PC-9 (cell line): ENCODE results near the gene C7orf25. TPM values are rescaled to one million over a fixed set of nuclear protein-coding genes. Genes with fewer than 3 reads are reported as not detected.

Experiments used
- BruUV-seq: library from RNA; stranded (reverse); fragments of 400-500 nt; replicated peaks from 2 replicates; lab custom pipeline; 2021; lab: Mats Ljungman, UMichigan
- CTCF ChIA-PET: fragments of 300-600 bp; sonication (Branson Sonifier 250); formaldehyde crosslinking; loops from one replicate; lab custom pipeline; 2022; ENCODE audit warnings: antibody characterized with exemption; lab: Charles Lee
- POLR2A ChIA-PET: fragments of 300-600 bp; sonication (Branson Sonifier 250); formaldehyde crosslinking; loops from one replicate; lab custom pipeline; 2022; ENCODE audit warnings: antibody characterized with exemption; ENCODE audit not compliant: unreplicated experiment; lab: Charles Lee
- DNase-seq, 2 experiments: peaks; one replicate each; pipeline versions ENCODE4 v3.0.0 to v3.0.0-alpha.2; 2015 to 2022; ENCODE audit warnings: mixed read lengths in 1 of 2
- H2AFZ ChIP-seq: fragments of 200-600 bp; sonication (generic); 2 replicates; pipeline ENCODE4 v1.8.1; 2017; ENCODE audit warnings: antibody characterized with exemption
- H3F3A ChIP-seq: fragments of 200-600 bp; sonication (generic); 2 replicates; pipeline ENCODE4 v1.8.1; 2017; ENCODE audit warnings: antibody characterized with exemption, mild to moderate bottlenecking, low read depth; ENCODE audit not compliant: insufficient read depth
- H3K27ac ChIP-seq: fragments of 200-600 bp; sonication (generic); 2 replicates; pipeline ENCODE4 v1.6.1; 2016; ENCODE audit warnings: mixed run types
- H3K27me3 ChIP-seq: fragments of 200-600 bp; sonication (generic); 2 replicates; pipeline ENCODE4 v1.6.1; 2016; ENCODE audit warnings: low read depth, mixed run types; ENCODE audit not compliant: insufficient read depth
- H3K36me3 ChIP-seq: fragments of 200-600 bp; sonication (generic); 2 replicates; pipeline ENCODE4 v1.6.1; 2016; ENCODE audit warnings: low read depth, mixed run types
- H3K4me1 ChIP-seq: fragments of 200-600 bp; sonication (generic); replicated peaks from 2 replicates; pipeline ENCODE4 v1.6.1; 2016; ENCODE audit warnings: mixed run types; ENCODE audit not compliant: insufficient read depth
- H3K4me2 ChIP-seq: fragments of 200-600 bp; sonication (generic); 2 replicates; pipeline ENCODE4 v1.6.1; 2017; ENCODE audit warnings: mixed run types
- H3K4me3 ChIP-seq: fragments of 200-600 bp; sonication (generic); 2 replicates; pipeline ENCODE4 v1.6.1; 2016; ENCODE audit warnings: mixed run types
- H3K79me2 ChIP-seq: fragments of 200-600 bp; sonication (generic); 2 replicates; pipeline ENCODE4 v1.6.1; 2017; ENCODE audit warnings: low read depth, mixed run types
- H3K9me2 ChIP-seq: fragments of 200-600 bp; sonication (generic); 2 replicates; pipeline ENCODE4 v1.8.1; 2017; ENCODE audit warnings: mild to moderate bottlenecking; ENCODE audit not compliant: insufficient read depth
- H3K9me3 ChIP-seq: fragments of 200-600 bp; sonication (generic); 2 replicates; pipeline ENCODE4 v1.8.1; 2016; ENCODE audit warnings: low read depth; ENCODE audit not compliant: insufficient read depth
- H4K20me1 ChIP-seq: fragments of 200-600 bp; sonication (generic); 2 replicates; pipeline ENCODE4 v1.8.1; 2017; ENCODE audit not compliant: insufficient read depth
- CTCF ChIP-seq: fragments of 200-600 bp; sonication (generic); conservative IDR thresholded peaks from 2 replicates; pipeline ENCODE4 v1.6.1; 2017; ENCODE audit warnings: mixed run types, antibody characterized with exemption, mild to moderate bottlenecking, moderate library complexity
- EZH2 ChIP-seq: fragments of 200-600 bp; sonication (generic); IDR thresholded peaks from 2 replicates; pipeline ENCODE4 v1.8.0; 2017; ENCODE audit warnings: antibody characterized with exemption, low read depth
- intact Hi-C: fragments of 100-400 bp; cut with micrococcal nuclease; formaldehyde crosslinking; loops from one replicate; pipeline ENCODE4 v1.10.0; 2022; ENCODE audit not compliant: unreplicated experiment
- total RNA-seq: library from RNA; stranded (reverse); gene quantifications from 2 replicates; pipeline ENCODE4 v1.2.3, GENCODE V29; 2021

Gene C7orf25
- total RNA-seq, 1 experiment from 2014 or later: 7.3 TPM

- peaks cover 45% of the 10 kb centered on the region for H3K27me3 ChIP-seq
- no peak overlapping the region for H2AFZ ChIP-seq
- intact Hi-C loops: no loop called here
- no peaks in the 10 kb centered on the region for H3K36me3 ChIP-seq
- ChIA-PET CTCF (no interaction called here), POLR2A (no interaction called here)
- H3K4me3 ChIP-seq: no peak overlapping the region
- H4K20me1 ChIP-seq: no peaks in the 10 kb centered on the region
- H3K9me2 ChIP-seq: peaks cover 6% of the 10 kb centered on the region; the same call in 1 of the 2 replicates
- no peak for DNase-seq
- no peak overlapping the region for H3K4me2 ChIP-seq
- no peaks in the 10 kb centered on the region for H3K79me2 ChIP-seq
- BruUV-seq: no TSS peak
- no peaks in the 10 kb centered on the region for H3K4me1 ChIP-seq
- TF ChIP-seq EZH2: no peak
- TF ChIP-seq CTCF: no peak
- no peaks in the 10 kb centered on the region for H3K9me3 ChIP-seq
- H3K27ac ChIP-seq: no peak overlapping the region
- no peaks in the 10 kb centered on the region for H3F3A ChIP-seq
Measured at GRCh38 chr7:42959549-42959948, 47.7 kb upstream of the C7orf25 start.

DNA sequence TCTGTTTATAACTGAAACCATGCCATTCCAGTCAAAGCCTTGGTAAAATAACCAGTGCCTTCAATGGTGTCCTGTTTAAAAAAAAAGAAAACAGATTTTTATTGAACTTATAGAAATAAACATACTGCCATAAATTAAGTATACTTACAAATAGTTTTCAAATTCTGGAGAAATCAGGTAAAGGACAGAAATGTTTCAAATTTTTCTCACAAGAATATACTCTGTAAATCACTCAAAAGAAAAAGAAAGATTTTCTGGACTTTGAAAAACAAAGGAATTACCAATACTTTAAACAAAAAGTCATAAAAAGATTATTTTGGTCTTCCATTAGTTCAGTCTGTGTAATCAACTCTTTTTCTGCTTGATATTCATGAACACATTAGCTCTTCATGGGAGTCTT is 44.2 kb upstream of the C7orf25 start:
- TF ChIP-seq EZH2 (no peak), CTCF (no peak)
- Histone ChIP-seq H3K9me2 (peaks cover 6% of the 10 kb centered on the region; the same call in 1 of the 2 replicates), H4K20me1 (no peaks in the 10 kb centered on the region), H3K4me2 (no peak overlapping the region), H3K36me3 (no peaks in the 10 kb centered on the region), H3K9me3 (no peaks in the 10 kb centered on the region), H3K4me3 (no peak overlapping the region), H3K4me1 (no peaks in the 10 kb centered on the region), H3F3A (no peaks in the 10 kb centered on the region), H3K27ac (no peak overlapping the region), H3K79me2 (no peaks in the 10 kb centered on the region), H2AFZ (no peak overlapping the region), H3K27me3 (peaks cover 24% of the 10 kb centered on the region)
- ChIA-PET POLR2A (interaction anchor here (0.7 kb wide), 1 partner anchor 24 kb away, joined by 3 read pairs; the partner anchor contains the start of genes MRPL32 and PSMA2), CTCF (no interaction called here)
- no peak for DNase-seq
- BruUV-seq: no TSS peak
- intact Hi-C loops: no loop called here

DNA sequence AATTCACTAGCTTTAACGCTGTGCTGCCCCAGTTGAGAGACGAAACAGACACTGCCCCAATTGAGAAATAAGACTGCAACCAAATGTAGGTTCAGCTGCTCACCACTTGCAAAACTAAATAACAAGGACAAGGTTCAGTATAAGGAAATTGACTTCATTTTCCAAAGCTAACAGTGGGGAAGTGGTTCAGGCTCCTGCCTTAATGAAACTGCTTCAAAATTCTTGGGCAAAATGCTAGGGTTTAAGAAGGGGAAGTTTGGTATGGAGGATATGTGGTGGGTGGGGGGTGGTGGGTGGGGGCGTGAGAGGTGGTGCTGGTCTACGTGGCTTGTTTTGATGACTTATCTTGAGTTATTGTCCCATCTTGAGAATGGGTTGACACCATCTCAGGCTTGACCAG is 42.1 kb upstream of the C7orf25 start:
- no peaks in the 10 kb centered on the region for H4K20me1 ChIP-seq

More for the DNA sequence above, 42.1 kb upstream of the C7orf25 start:
- ChIA-PET POLR2A (no interaction called here), CTCF (no interaction called here)
- BruUV-seq: no TSS peak
- no peaks in the 10 kb centered on the region for H3K36me3 ChIP-seq
- no peaks in the 10 kb centered on the region for H3F3A ChIP-seq
- peaks cover 6% of the 10 kb centered on the region; the same call in 1 of the 2 replicates for H3K9me2 ChIP-seq
- no peak overlapping the region for H3K4me2 ChIP-seq
- H3K9me3 ChIP-seq: no peaks in the 10 kb centered on the region
- no peak overlapping the region for H3K4me3 ChIP-seq
- H3K27ac ChIP-seq: no peak overlapping the region
- H2AFZ ChIP-seq: no peak overlapping the region
- intact Hi-C loops: no loop called here
- TF ChIP-seq EZH2 (no peak), CTCF (no peak)
- H3K4me1 ChIP-seq: no peaks in the 10 kb centered on the region
- no peaks in the 10 kb centered on the region for H3K79me2 ChIP-seq
- no peak for DNase-seq
- H3K27me3 ChIP-seq: peaks cover 10% of the 10 kb centered on the region; the same call in 1 of the 2 replicates
